ENCODE data around the gene TGM4. TPM values are rescaled to one million over a fixed set of nuclear protein-coding genes. Genes with fewer than 3 reads are reported as not detected.

The TGM4 gene
- total and polyA plus RNA-seq, 9 of the 15 experiments (the other 6 are each of a cell fraction or from before 2014, with no cell fraction given): not detected

GRCh38 chr3:44955917-44956316, 81.5 kb downstream of the TGM4 start (continued):
- TF ChIP-seq ZFP1 (CRISPR knock-in tag; IDR thresholded peaks at IDR 0.05): no peak
- TF ChIP-seq ZNF384 (IDR thresholded peaks at IDR 0.05; ENCODE audit: low read depth, low read length): no peak
- no peak for TF ChIP-seq KAT7 (CRISPR knock-in tag; IDR thresholded peaks at IDR 0.05; ENCODE audit: borderline replicate concordance)
- no peak for TF ChIP-seq CREB3L1 (IDR thresholded peaks at IDR 0.05; ENCODE audit: borderline replicate concordance, low read depth)
- TF ChIP-seq ZBTB7A (IDR thresholded peaks at IDR 0.05; ENCODE audit: borderline replicate concordance, control insufficient read depth, low read depth, low read length): no peak
- TF ChIP-seq LEF1 (IDR thresholded peaks at IDR 0.05): no peak

GRCh38 chr3:44957986-44958385, 83.6 kb downstream of the TGM4 start:
- H3K9me1 ChIP-seq (ENCODE audit: control insufficient read depth, insufficient read depth, low read length): no peaks in the 10 kb centered on the region
- DNase-seq (ENCODE audit: extremely low read depth in 1 of 4, low spot score in 3 of 4) (no peak), ATAC-seq (no peak), FAIRE-seq (no peak)
- peaks cover 27% of the 10 kb centered on the region for H3K79me2 ChIP-seq (ENCODE audit: control insufficient read depth, insufficient read depth, low read length)
- intact Hi-C loops (cut with micrococcal nuclease) (no loop called here), in situ Hi-C loops (cut with MboI) (no loop called here)
- peaks cover 44% of the 10 kb centered on the region for H3K36me3 ChIP-seq (ENCODE audit: control insufficient read depth, insufficient read depth, low read length)
- no peak overlapping the region for H3K4me3 ChIP-seq
- no peak overlapping the region for H3K4me2 ChIP-seq (ENCODE audit: insufficient read depth, low read length)
- BruUV-seq (replicated peaks): no TSS peak
- H2AFZ ChIP-seq (ENCODE audit: low read depth, low read length): no peak overlapping the region
- no peaks in the 10 kb centered on the region for H3K9me3 ChIP-seq (replicated peaks; ENCODE audit: control insufficient read depth, insufficient read depth, low read depth, low read length)
- H3K27me3 ChIP-seq (ENCODE audit: control insufficient read depth in 2 of 2, insufficient read depth in 2 of 2, low read length in 2 of 2): no peaks in the 10 kb centered on the region
- H3K4me1 ChIP-seq (replicated peaks in 1 of 2; ENCODE audit: control insufficient read depth in 2 of 2, insufficient read depth in 2 of 2, low read length in 2 of 2): no peaks in the 10 kb centered on the region; a peak in 1 of 5 replicates
- H3K27ac ChIP-seq (ENCODE audit: extremely low read depth, low read depth, low read length): no peak overlapping the region
- H4K20me1 ChIP-seq (replicated peaks; ENCODE audit: control insufficient read depth, insufficient read depth, low read length): peaks cover 25% of the 10 kb centered on the region; the same call in 1 of the 2 replicates
- 95% methylated on average over 4 of the region's 4 CpGs for WGBS (ENCODE audit: insufficient coverage, low coverage, missing lambda C conversion rate)
- POLR2A ChIA-PET: interaction anchor here (0.5 to 1.0 kb wide), 4 partner anchors 10 to 1037 kb away, joined by 3 to 4 read pairs (median 3); no protein-coding TSS in a partner anchor
- CTCF ChIA-PET (ENCODE audit: low intra/inter-chr PET ratio): no interaction called here
- H3K9ac ChIP-seq (ENCODE audit: insufficient read depth in 1 of 2, low read depth in 2 of 2, low read length in 2 of 2): no peak overlapping the region
- TF ChIP-seq FOXA3 (CRISPR knock-in tag; conservative IDR thresholded peaks at IDR 0.05 in 1 of 2, IDR thresholded peaks at IDR 0.05 in 1 of 2): no peak
- TF ChIP-seq POLR2AphosphoS2 (IDR thresholded peaks at IDR 0.05; ENCODE audit: low read length): no peak
- TF ChIP-seq ZSCAN32 (CRISPR knock-in tag; IDR thresholded peaks at IDR 0.05): no peak
- TF ChIP-seq BRD4 (IDR thresholded peaks at IDR 0.05): no peak
- no peak for TF ChIP-seq MBD1 (CRISPR knock-in tag; IDR thresholded peaks at IDR 0.05)
- TF ChIP-seq DDX20 (tag; IDR thresholded peaks at IDR 0.05; ENCODE audit: low read depth): no peak
- no peak for TF ChIP-seq ZNF436 (CRISPR knock-in tag; IDR thresholded peaks at IDR 0.05)
- no peak for TF ChIP-seq ARNT (IDR thresholded peaks at IDR 0.05)
- no peak for TF ChIP-seq THRA (IDR thresholded peaks at IDR 0.05)
- TF ChIP-seq NR2F6 (CRISPR knock-in tag; IDR thresholded peaks at IDR 0.05): no peak
- TF ChIP-seq NFIC (IDR thresholded peaks at IDR 0.05): no peak
- TF ChIP-seq ZNF134 (CRISPR knock-in tag; conservative IDR thresholded peaks at IDR 0.05): no peak
